ENCODE results near the gene GOT2.

GOT2 gene

DNA sequence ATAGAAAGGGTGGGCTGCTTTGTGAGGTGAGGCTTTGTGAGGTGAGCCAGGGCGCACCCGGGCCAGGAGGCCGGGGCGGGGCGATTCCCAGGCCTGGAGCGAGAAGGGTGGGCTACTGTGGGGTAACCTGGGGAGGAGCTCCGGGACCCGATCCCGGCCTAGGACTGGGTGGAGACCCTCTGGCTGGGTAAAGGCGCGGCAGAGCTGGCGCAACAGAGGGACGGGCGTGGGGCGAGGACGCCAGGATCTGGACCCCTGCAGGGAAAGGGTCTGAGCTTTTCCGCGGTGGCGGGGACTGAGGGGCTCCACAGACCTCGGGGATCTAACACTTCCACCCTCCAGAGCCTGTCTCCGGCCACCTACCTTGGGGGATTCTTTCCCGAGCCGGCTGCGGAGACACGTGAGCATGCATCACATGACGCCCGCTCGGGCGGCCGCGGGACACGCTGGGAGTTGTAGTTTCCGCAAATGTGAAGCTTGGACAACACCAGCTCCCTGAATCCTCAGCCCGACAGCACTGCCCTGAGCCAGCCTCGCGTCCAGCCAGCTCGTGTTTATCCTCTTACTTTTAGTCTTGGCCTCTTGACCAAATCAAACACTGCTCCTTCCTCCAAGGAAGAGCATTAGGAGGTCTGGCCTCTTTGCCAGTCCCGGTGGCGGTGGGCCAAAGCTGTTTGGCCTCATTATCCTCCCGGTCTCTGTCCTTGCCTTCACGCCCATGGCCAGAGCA, 49.6 kb downstream of the GOT2 start, which contains the start of gene SLC38A7:
SLC38A7 (minus strand) TSS at position 417 of the 730 bp plus-strand sequence. CDS start 4,644 bp downstream, outside the sequence.
- H3K4me3 ChIP-seq (ENCODE audit: low read depth, low read length), result peak within 1 kb of the TSS; percentile 79
- TF ChIP-seq MYC (IDR thresholded peaks at IDR 0.05; ENCODE audit: low read depth, low read length) (0 out of 2 replicates have a peak, but pooled peaks have one; percentile 47), POLR2A (IDR thresholded peaks at IDR 0.05; ENCODE audit: extremely low read depth, insufficient read length) (no peak)
- TF ChIP-seq, protein P1, sequence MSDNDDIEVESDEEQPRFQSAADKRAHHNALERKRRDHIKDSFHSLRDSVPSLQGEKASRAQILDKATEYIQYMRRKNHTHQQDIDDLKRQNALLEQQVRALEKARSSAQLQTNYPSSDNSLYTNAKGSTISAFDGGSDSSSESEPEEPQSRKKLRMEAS (IDR thresholded peaks at IDR 0.05; ENCODE audit: low read depth, low read length), result peak; percentile 92
- TF ChIP-seq, protein P2, sequence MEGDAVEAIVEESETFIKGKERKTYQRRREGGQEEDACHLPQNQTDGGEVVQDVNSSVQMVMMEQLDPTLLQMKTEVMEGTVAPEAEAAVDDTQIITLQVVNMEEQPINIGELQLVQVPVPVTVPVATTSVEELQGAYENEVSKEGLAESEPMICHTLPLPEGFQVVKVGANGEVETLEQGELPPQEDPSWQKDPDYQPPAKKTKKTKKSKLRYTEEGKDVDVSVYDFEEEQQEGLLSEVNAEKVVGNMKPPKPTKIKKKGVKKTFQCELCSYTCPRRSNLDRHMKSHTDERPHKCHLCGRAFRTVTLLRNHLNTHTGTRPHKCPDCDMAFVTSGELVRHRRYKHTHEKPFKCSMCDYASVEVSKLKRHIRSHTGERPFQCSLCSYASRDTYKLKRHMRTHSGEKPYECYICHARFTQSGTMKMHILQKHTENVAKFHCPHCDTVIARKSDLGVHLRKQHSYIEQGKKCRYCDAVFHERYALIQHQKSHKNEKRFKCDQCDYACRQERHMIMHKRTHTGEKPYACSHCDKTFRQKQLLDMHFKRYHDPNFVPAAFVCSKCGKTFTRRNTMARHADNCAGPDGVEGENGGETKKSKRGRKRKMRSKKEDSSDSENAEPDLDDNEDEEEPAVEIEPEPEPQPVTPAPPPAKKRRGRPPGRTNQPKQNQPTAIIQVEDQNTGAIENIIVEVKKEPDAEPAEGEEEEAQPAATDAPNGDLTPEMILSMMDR (IDR thresholded peaks at IDR 0.05; ENCODE audit: low read depth, low read length), result no peak
- peak; percentile 82 for DNase-seq (ENCODE audit: low read depth)

- DNase-seq (ENCODE audit: low read depth), result peak; percentile 20
Measured at GRCh38 chr16:58684001-58684353, 50.1 kb downstream of the GOT2 start.

GRCh38 chr16:58679763-58680162, 54.4 kb downstream of the GOT2 start:
- TF ChIP-seq POLR2A (IDR thresholded peaks at IDR 0.05; ENCODE audit: extremely low read depth, insufficient read length) (no peak), MYC (IDR thresholded peaks at IDR 0.05; ENCODE audit: low read depth, low read length) (no peak)
- TF ChIP-seq, protein P2 (IDR thresholded peaks at IDR 0.05; ENCODE audit: low read depth, low read length), result no peak
- TF ChIP-seq, protein P1 (IDR thresholded peaks at IDR 0.05; ENCODE audit: low read depth, low read length), result no peak
- no peak for DNase-seq (ENCODE audit: low read depth)
- H3K4me3 ChIP-seq (ENCODE audit: low read depth, low read length), result no peak overlapping the region

More at GRCh38 chr16:58684001-58684353, 50.1 kb downstream of the GOT2 start:
- peak overlapping the region; percentile 79 for H3K4me3 ChIP-seq (ENCODE audit: low read depth, low read length)
- TF ChIP-seq POLR2A (IDR thresholded peaks at IDR 0.05; ENCODE audit: extremely low read depth, insufficient read length) (no peak), MYC (IDR thresholded peaks at IDR 0.05; ENCODE audit: low read depth, low read length) (no peak)
- TF ChIP-seq, protein P1 (IDR thresholded peaks at IDR 0.05; ENCODE audit: low read depth, low read length), result no peak
- TF ChIP-seq, protein P2 (IDR thresholded peaks at IDR 0.05; ENCODE audit: low read depth, low read length), result no peak

DNA sequence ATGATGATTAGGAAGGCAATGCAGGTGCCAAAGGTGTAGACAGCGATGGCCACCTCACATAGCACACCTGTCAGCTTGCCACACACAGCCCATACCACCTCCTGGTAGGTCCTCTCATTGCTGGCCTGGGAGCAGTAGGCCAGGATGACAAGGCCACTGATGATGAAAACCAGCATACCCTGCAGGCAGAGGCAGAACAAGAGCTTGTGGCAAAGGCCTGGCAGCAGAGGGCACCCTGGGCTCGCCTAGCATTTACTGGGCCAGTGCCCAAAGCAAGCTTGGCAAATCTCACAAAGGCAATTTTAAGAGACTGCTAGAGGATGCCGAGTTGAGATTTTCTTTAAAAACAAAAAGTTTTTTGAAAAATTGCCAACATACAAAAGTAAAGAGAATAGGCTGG, 55.4 kb downstream of the GOT2 start:
- no peak overlapping the region for H3K4me3 ChIP-seq (ENCODE audit: low read depth, low read length)
- no peak for DNase-seq (ENCODE audit: low read depth)
- no peak for TF ChIP-seq MYC (IDR thresholded peaks at IDR 0.05; ENCODE audit: low read depth, low read length)
- TF ChIP-seq, protein P2 (IDR thresholded peaks at IDR 0.05; ENCODE audit: low read depth, low read length), result peak; percentile 14

DNA sequence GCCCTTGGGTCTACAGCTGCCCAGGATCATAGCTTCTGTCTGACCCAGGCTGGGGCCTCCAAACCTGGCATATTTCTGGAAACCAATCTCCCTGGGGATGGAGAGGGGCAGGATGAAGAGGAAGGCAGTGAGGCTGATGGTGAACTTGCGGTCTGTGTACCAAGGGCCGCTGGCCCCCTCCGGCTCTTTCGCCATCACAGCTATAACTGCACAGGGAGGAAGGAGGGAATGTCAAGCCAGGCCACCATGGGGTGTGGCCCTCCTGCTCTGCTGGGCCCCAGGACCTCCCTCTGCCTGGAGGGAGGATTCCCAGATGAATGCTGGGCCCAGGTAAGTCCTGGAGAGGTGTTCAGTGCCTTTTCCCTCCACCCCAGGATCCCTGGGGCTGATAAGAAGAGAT, 55.8 kb downstream of the GOT2 start:
- TF ChIP-seq, protein P1 (IDR thresholded peaks at IDR 0.05; ENCODE audit: low read depth, low read length), result no peak
- TF ChIP-seq MYC (IDR thresholded peaks at IDR 0.05; ENCODE audit: low read depth, low read length), result no peak
- no peak for TF ChIP-seq POLR2A (IDR thresholded peaks at IDR 0.05; ENCODE audit: extremely low read depth, insufficient read length)
- TF ChIP-seq, protein P2 (IDR thresholded peaks at IDR 0.05; ENCODE audit: low read depth, low read length), result no peak
- H3K4me3 ChIP-seq (ENCODE audit: low read depth, low read length), result no peak overlapping the region
- no peak for DNase-seq (ENCODE audit: low read depth)
